Mononuclear cell (primary cell): ENCODE data around the gene CYB5R4. TPM values are rescaled to one million over a fixed set of nuclear protein-coding genes. Genes with fewer than 3 reads are reported as not detected.
"Not testable (repeated sequence)": the region's sequence is repeated elsewhere in the genome, so short reads cannot be mapped to it uniquely, and the experiment has no call there.

ENCODE experiments used
- H3K27me3 ChIP-seq: 2 replicates; pipeline ENCODE4 v1.6.0; 2011; ENCODE audit warnings: low read length, control low read depth; ENCODE audit not compliant: insufficient read depth
- H3K4me1 ChIP-seq: 2 replicates; pipeline ENCODE4 v1.5.1; 2011; ENCODE audit warnings: mild to moderate bottlenecking, low read length, control low read depth; ENCODE audit not compliant: insufficient read depth
- H3K4me3 ChIP-seq: 2 replicates; pipeline ENCODE4 v1.5.1; 2011; ENCODE audit warnings: mild to moderate bottlenecking, low read length, moderate library complexity
- H3K9me3 ChIP-seq: 2 replicates; pipeline ENCODE4 v1.5.1; 2011; ENCODE audit warnings: low read depth, mild to moderate bottlenecking, control low read depth, low read length
- total RNA-seq: library from RNA; depleted of rRNA; stranded (reverse); fragments of >200 nt; gene quantifications from one replicate; pipeline ENCODE4 v1.2.3, GENCODE V29; 2012

CYB5R4 gene
- total RNA-seq, 1 donor, result 26.7 TPM

GRCh38 chr6:83914953-83915352 is 55.5 kb downstream of the CYB5R4 start:
- no peaks in the 10 kb centered on the region for H3K4me1 ChIP-seq
- no peaks in the 10 kb centered on the region for H3K27me3 ChIP-seq
- H3K9me3 ChIP-seq, result no peaks in the 10 kb centered on the region
- H3K4me3 ChIP-seq, result no peak overlapping the region

GRCh38 chr6:83917001-83917400 is 57.5 kb downstream of the CYB5R4 start:
- Histone ChIP-seq H3K4me1 (no peaks in the 10 kb centered on the region), H3K9me3 (no peaks in the 10 kb centered on the region), H3K27me3 (no peaks in the 10 kb centered on the region), H3K4me3 (no peak overlapping the region)

GRCh38 chr6:83920017-83920416 is 60.5 kb downstream of the CYB5R4 start:
- Histone ChIP-seq H3K9me3 (no peaks in the 10 kb centered on the region), H3K4me1 (no peaks in the 10 kb centered on the region), H3K27me3 (no peaks in the 10 kb centered on the region), H3K4me3 (no peak overlapping the region)

GRCh38 chr6:83921315-83921714 is 61.8 kb downstream of the CYB5R4 start:
- Histone ChIP-seq H3K27me3 (no peaks in the 10 kb centered on the region), H3K9me3 (no peaks in the 10 kb centered on the region)

GRCh38 chr6:83927470-83927869 is 68.0 kb downstream of the CYB5R4 start:
- Histone ChIP-seq H3K4me3 (no peak overlapping the region), H3K4me1 (no peaks in the 10 kb centered on the region)

More at GRCh38 chr6:83921315-83921714, 61.8 kb downstream of the CYB5R4 start:
- Histone ChIP-seq H3K4me1 (no peaks in the 10 kb centered on the region), H3K4me3 (no peak overlapping the region)

GRCh38 chr6:83928286-83928685 is 68.8 kb downstream of the CYB5R4 start:
- Histone ChIP-seq H3K27me3 (no peaks in the 10 kb centered on the region), H3K4me3 (no peak overlapping the region), H3K4me1 (no peaks in the 10 kb centered on the region), H3K9me3 (no peaks in the 10 kb centered on the region)

More at GRCh38 chr6:83927470-83927869, 68.0 kb downstream of the CYB5R4 start:
- Histone ChIP-seq H3K27me3 (no peaks in the 10 kb centered on the region), H3K9me3 (no peaks in the 10 kb centered on the region)

- not testable (repeated sequence) for H3K27me3 ChIP-seq, H3K4me1 ChIP-seq, H3K4me3 ChIP-seq, H3K9me3 ChIP-seq
These were observed 86.8 kb downstream of the CYB5R4 start for GRCh38 chr6:83946201-83946833.

- not testable (repeated sequence) for H3K4me1 ChIP-seq, H3K4me3 ChIP-seq, H3K9me3 ChIP-seq, H3K27me3 ChIP-seq
These were observed 88.5 kb downstream of the CYB5R4 start for GRCh38 chr6:83947983-83948382.

- H3K9me3 ChIP-seq, result no peaks in the 10 kb centered on the region
- no peaks in the 10 kb centered on the region for H3K27me3 ChIP-seq
- no peak overlapping the region for H3K4me3 ChIP-seq
- H3K4me1 ChIP-seq, result no peaks in the 10 kb centered on the region
These were observed 89.4 kb downstream of the CYB5R4 start for GRCh38 chr6:83948851-83949250.

GRCh38 chr6:83951423-83951822 is 91.9 kb downstream of the CYB5R4 start:
- not testable (repeated sequence) for H3K27me3 ChIP-seq, H3K4me1 ChIP-seq, H3K9me3 ChIP-seq

GRCh38 chr6:83952830-83953229 is 93.3 kb downstream of the CYB5R4 start:
- Histone ChIP-seq H3K9me3 (no peaks in the 10 kb centered on the region), H3K27me3 (no peaks in the 10 kb centered on the region)

More at GRCh38 chr6:83951423-83951822, 91.9 kb downstream of the CYB5R4 start:
- H3K4me3 ChIP-seq, result not testable (repeated sequence)

GRCh38 chr6:83954371-83954770 is 94.9 kb downstream of the CYB5R4 start:
- Histone ChIP-seq H3K4me1 (no peaks in the 10 kb centered on the region), H3K9me3 (no peaks in the 10 kb centered on the region), H3K27me3 (no peaks in the 10 kb centered on the region), H3K4me3 (no peak overlapping the region)

More at GRCh38 chr6:83952830-83953229, 93.3 kb downstream of the CYB5R4 start:
- H3K4me1 ChIP-seq, result no peaks in the 10 kb centered on the region
- H3K4me3 ChIP-seq, result no peak overlapping the region

GRCh38 chr6:83958241-83958685 is 98.8 kb downstream of the CYB5R4 start:
- no peak overlapping the region for H3K4me3 ChIP-seq
- H3K9me3 ChIP-seq, result no peaks in the 10 kb centered on the region
- H3K27me3 ChIP-seq, result no peaks in the 10 kb centered on the region
- H3K4me1 ChIP-seq, result no peaks in the 10 kb centered on the region

- no peak overlapping the region for H3K4me3 ChIP-seq
- no peaks in the 10 kb centered on the region for H3K4me1 ChIP-seq
These were observed 101.2 kb downstream of the CYB5R4 start for GRCh38 chr6:83960664-83961063.

GRCh38 chr6:83962582-83962981 is 103.1 kb downstream of the CYB5R4 start:
- Histone ChIP-seq H3K9me3 (no peaks in the 10 kb centered on the region), H3K27me3 (no peaks in the 10 kb centered on the region), H3K4me1 (no peaks in the 10 kb centered on the region), H3K4me3 (no peak overlapping the region)

More at GRCh38 chr6:83960664-83961063, 101.2 kb downstream of the CYB5R4 start:
- Histone ChIP-seq H3K27me3 (no peaks in the 10 kb centered on the region), H3K9me3 (no peaks in the 10 kb centered on the region)

- Histone ChIP-seq H3K4me1 (no peaks in the 10 kb centered on the region), H3K4me3 (no peak overlapping the region), H3K9me3 (no peaks in the 10 kb centered on the region), H3K27me3 (no peaks in the 10 kb centered on the region)
These were observed 107.0 kb downstream of the CYB5R4 start for GRCh38 chr6:83966539-83966938.
